ENCODE data around the gene TAS2R41.

TAS2R41 gene

GRCh38 chr7:143444785-143445184, 32.9 kb upstream of the TAS2R41 start:
- Histone ChIP-seq H3K9me3 (ENCODE audit: control insufficient read depth, insufficient read depth, low read length) (no peaks in the 10 kb centered on the region), H3K4me3 (ENCODE audit: low read depth, low read length) (no peak overlapping the region), H3K36me3 (ENCODE audit: control insufficient read depth, insufficient read depth, low read length) (no peaks in the 10 kb centered on the region), H3K27me3 (ENCODE audit: control insufficient read depth, insufficient read depth, low read length) (no peaks in the 10 kb centered on the region), H3K9ac (ENCODE audit: low read depth, low read length) (no peak overlapping the region), H3K4me1 (ENCODE audit: control insufficient read depth, insufficient read depth, low read length) (peaks cover 4% of the 10 kb centered on the region)

GRCh38 chr7:143447466-143447865, 30.2 kb upstream of the TAS2R41 start:
- Histone ChIP-seq H3K36me3 (ENCODE audit: control insufficient read depth, insufficient read depth, low read length) (no peaks in the 10 kb centered on the region), H3K9me3 (ENCODE audit: control insufficient read depth, insufficient read depth, low read length) (no peaks in the 10 kb centered on the region), H3K4me1 (ENCODE audit: control insufficient read depth, insufficient read depth, low read length) (peaks cover 4% of the 10 kb centered on the region), H3K4me3 (ENCODE audit: low read depth, low read length) (no peak overlapping the region), H3K27me3 (ENCODE audit: control insufficient read depth, insufficient read depth, low read length) (no peaks in the 10 kb centered on the region), H3K9ac (ENCODE audit: low read depth, low read length) (no peak overlapping the region)

GRCh38 chr7:143448429-143448828, 29.2 kb upstream of the TAS2R41 start:
- Histone ChIP-seq H3K9me3 (ENCODE audit: control insufficient read depth, insufficient read depth, low read length) (no peaks in the 10 kb centered on the region), H3K27me3 (ENCODE audit: control insufficient read depth, insufficient read depth, low read length) (no peaks in the 10 kb centered on the region), H3K9ac (ENCODE audit: low read depth, low read length) (no peak overlapping the region), H3K36me3 (ENCODE audit: control insufficient read depth, insufficient read depth, low read length) (no peaks in the 10 kb centered on the region), H3K4me1 (ENCODE audit: control insufficient read depth, insufficient read depth, low read length) (peaks cover 4% of the 10 kb centered on the region), H3K4me3 (ENCODE audit: low read depth, low read length) (no peak overlapping the region)

GRCh38 chr7:143449793-143450192, 27.9 kb upstream of the TAS2R41 start:
- Histone ChIP-seq H3K36me3 (ENCODE audit: control insufficient read depth, insufficient read depth, low read length) (no peaks in the 10 kb centered on the region), H3K4me1 (ENCODE audit: control insufficient read depth, insufficient read depth, low read length) (peaks cover 4% of the 10 kb centered on the region)

GRCh38 chr7:143451122-143451521, 26.6 kb upstream of the TAS2R41 start:
- Histone ChIP-seq H3K9me3 (ENCODE audit: control insufficient read depth, insufficient read depth, low read length) (no peaks in the 10 kb centered on the region), H3K36me3 (ENCODE audit: control insufficient read depth, insufficient read depth, low read length) (no peaks in the 10 kb centered on the region), H3K9ac (ENCODE audit: low read depth, low read length) (no peak overlapping the region), H3K4me3 (ENCODE audit: low read depth, low read length) (no peak overlapping the region), H3K27me3 (ENCODE audit: control insufficient read depth, insufficient read depth, low read length) (no peaks in the 10 kb centered on the region), H3K4me1 (ENCODE audit: control insufficient read depth, insufficient read depth, low read length) (no peaks in the 10 kb centered on the region)

More at GRCh38 chr7:143449793-143450192, 27.9 kb upstream of the TAS2R41 start:
- Histone ChIP-seq H3K4me3 (ENCODE audit: low read depth, low read length) (no peak overlapping the region), H3K9ac (ENCODE audit: low read depth, low read length) (no peak overlapping the region), H3K9me3 (ENCODE audit: control insufficient read depth, insufficient read depth, low read length) (no peaks in the 10 kb centered on the region), H3K27me3 (ENCODE audit: control insufficient read depth, insufficient read depth, low read length) (no peaks in the 10 kb centered on the region)

GRCh38 chr7:143451746-143452145, 25.9 kb upstream of the TAS2R41 start:
- no peaks in the 10 kb centered on the region for H3K27me3 ChIP-seq (ENCODE audit: control insufficient read depth, insufficient read depth, low read length)
- H3K9ac ChIP-seq (ENCODE audit: low read depth, low read length): no peak overlapping the region
- no peaks in the 10 kb centered on the region for H3K36me3 ChIP-seq (ENCODE audit: control insufficient read depth, insufficient read depth, low read length)
- no peaks in the 10 kb centered on the region for H3K4me1 ChIP-seq (ENCODE audit: control insufficient read depth, insufficient read depth, low read length)
- H3K9me3 ChIP-seq (ENCODE audit: control insufficient read depth, insufficient read depth, low read length): no peaks in the 10 kb centered on the region
- no peak overlapping the region for H3K4me3 ChIP-seq (ENCODE audit: low read depth, low read length)

GRCh38 chr7:143452495-143452894, 25.2 kb upstream of the TAS2R41 start:
- H3K9ac ChIP-seq (ENCODE audit: low read depth, low read length): no peak overlapping the region
- H3K36me3 ChIP-seq (ENCODE audit: control insufficient read depth, insufficient read depth, low read length): no peaks in the 10 kb centered on the region

GRCh38 chr7:143454091-143454680, 23.5 kb upstream of the TAS2R41 start:
- no peaks in the 10 kb centered on the region for H3K4me1 ChIP-seq (ENCODE audit: control insufficient read depth, insufficient read depth, low read length)
- no peaks in the 10 kb centered on the region for H3K27me3 ChIP-seq (ENCODE audit: control insufficient read depth, insufficient read depth, low read length)
- H3K36me3 ChIP-seq (ENCODE audit: control insufficient read depth, insufficient read depth, low read length): no peaks in the 10 kb centered on the region
- no peak overlapping the region for H3K4me3 ChIP-seq (ENCODE audit: low read depth, low read length)
- H3K9ac ChIP-seq (ENCODE audit: low read depth, low read length): no peak overlapping the region
- no peaks in the 10 kb centered on the region for H3K9me3 ChIP-seq (ENCODE audit: control insufficient read depth, insufficient read depth, low read length)

More at GRCh38 chr7:143452495-143452894, 25.2 kb upstream of the TAS2R41 start:
- no peaks in the 10 kb centered on the region for H3K27me3 ChIP-seq (ENCODE audit: control insufficient read depth, insufficient read depth, low read length)
- no peaks in the 10 kb centered on the region for H3K4me1 ChIP-seq (ENCODE audit: control insufficient read depth, insufficient read depth, low read length)
- H3K9me3 ChIP-seq (ENCODE audit: control insufficient read depth, insufficient read depth, low read length): no peaks in the 10 kb centered on the region
- no peak overlapping the region for H3K4me3 ChIP-seq (ENCODE audit: low read depth, low read length)

GRCh38 chr7:143455491-143455890, 22.2 kb upstream of the TAS2R41 start:
- Histone ChIP-seq H3K4me3 (ENCODE audit: low read depth, low read length) (no peak overlapping the region), H3K36me3 (ENCODE audit: control insufficient read depth, insufficient read depth, low read length) (no peaks in the 10 kb centered on the region), H3K4me1 (ENCODE audit: control insufficient read depth, insufficient read depth, low read length) (no peaks in the 10 kb centered on the region), H3K9me3 (ENCODE audit: control insufficient read depth, insufficient read depth, low read length) (no peaks in the 10 kb centered on the region), H3K9ac (ENCODE audit: low read depth, low read length) (no peak overlapping the region), H3K27me3 (ENCODE audit: control insufficient read depth, insufficient read depth, low read length) (no peaks in the 10 kb centered on the region)

GRCh38 chr7:143455942-143456341, 21.7 kb upstream of the TAS2R41 start:
- H3K36me3 ChIP-seq (ENCODE audit: control insufficient read depth, insufficient read depth, low read length): no peaks in the 10 kb centered on the region
- H3K27me3 ChIP-seq (ENCODE audit: control insufficient read depth, insufficient read depth, low read length): no peaks in the 10 kb centered on the region
- no peaks in the 10 kb centered on the region for H3K4me1 ChIP-seq (ENCODE audit: control insufficient read depth, insufficient read depth, low read length)
- H3K9me3 ChIP-seq (ENCODE audit: control insufficient read depth, insufficient read depth, low read length): no peaks in the 10 kb centered on the region
- H3K4me3 ChIP-seq (ENCODE audit: low read depth, low read length): no peak overlapping the region
- no peak overlapping the region for H3K9ac ChIP-seq (ENCODE audit: low read depth, low read length)

GRCh38 chr7:143456992-143457793, 20.5 kb upstream of the TAS2R41 start:
- no peaks in the 10 kb centered on the region for H3K4me1 ChIP-seq (ENCODE audit: control insufficient read depth, insufficient read depth, low read length)

GRCh38 chr7:143458263-143458662, 19.4 kb upstream of the TAS2R41 start:
- H3K9me3 ChIP-seq (ENCODE audit: control insufficient read depth, insufficient read depth, low read length): no peaks in the 10 kb centered on the region
- H3K4me1 ChIP-seq (ENCODE audit: control insufficient read depth, insufficient read depth, low read length): no peaks in the 10 kb centered on the region
- no peaks in the 10 kb centered on the region for H3K36me3 ChIP-seq (ENCODE audit: control insufficient read depth, insufficient read depth, low read length)
- H3K4me3 ChIP-seq (ENCODE audit: low read depth, low read length): no peak overlapping the region
- no peaks in the 10 kb centered on the region for H3K27me3 ChIP-seq (ENCODE audit: control insufficient read depth, insufficient read depth, low read length)
- no peak overlapping the region for H3K9ac ChIP-seq (ENCODE audit: low read depth, low read length)

More at GRCh38 chr7:143456992-143457793, 20.5 kb upstream of the TAS2R41 start:
- Histone ChIP-seq H3K4me3 (ENCODE audit: low read depth, low read length) (no peak overlapping the region), H3K9ac (ENCODE audit: low read depth, low read length) (no peak overlapping the region), H3K9me3 (ENCODE audit: control insufficient read depth, insufficient read depth, low read length) (no peaks in the 10 kb centered on the region), H3K36me3 (ENCODE audit: control insufficient read depth, insufficient read depth, low read length) (no peaks in the 10 kb centered on the region), H3K27me3 (ENCODE audit: control insufficient read depth, insufficient read depth, low read length) (no peaks in the 10 kb centered on the region)

All from iPS-15b (cell line).